Panc1 (cell line): ENCODE data around the gene ALKBH7. TPM values are rescaled to one million over a fixed set of nuclear protein-coding genes. Genes with fewer than 3 reads are reported as not detected.

Experiments
- ATAC-seq: fragments of 200-7000 bp; cut with Tn5 transposase; 2 replicates; pipeline ENCODE4 v1.9.1; 2020; ENCODE audit warnings: mild to moderate bottlenecking, moderate library complexity
- BruUV-seq: library from RNA; stranded (reverse); fragments of 400-500 nt; replicated peaks from 2 replicates; lab custom pipeline; 2021; lab: Mats Ljungman, UMichigan
- CTCF ChIA-PET: fragments of 300-600 bp; sonication (Branson Sonifier 250); formaldehyde crosslinking; loops from one replicate; lab custom pipeline; 2022; ENCODE audit warnings: antibody characterized with exemption; lab: Charles Lee
- POLR2A ChIA-PET: fragments of 300-600 bp; sonication (Branson Sonifier 250); formaldehyde crosslinking; loops from one replicate; lab custom pipeline; 2022; ENCODE audit warnings: antibody characterized with exemption; lab: Charles Lee
- DNase-seq: peaks from one replicate; pipeline ENCODE4 v3.0.0-alpha.2; 2010; ENCODE audit warnings: low read depth, low spot score
- H3K27ac ChIP-seq: 2 replicates; pipeline ENCODE4 v1.5.1; 2011; ENCODE audit warnings: mild to moderate bottlenecking, low read length, inconsistent platforms
- H3K27me3 ChIP-seq: fragments of 200-500 bp; sonication (Bioruptor generic); 2 replicates; pipeline ENCODE4 v1.6.0; 2014; ENCODE audit warnings: low read length, inconsistent platforms; ENCODE audit not compliant: control insufficient read depth, insufficient read depth
- H3K36me3 ChIP-seq: fragments of 200-500 bp; sonication (Bioruptor generic); 2 replicates; pipeline ENCODE4 v1.5.1; 2014; ENCODE audit warnings: inconsistent platforms, mild to moderate bottlenecking, low read length, moderate library complexity; ENCODE audit not compliant: control insufficient read depth, insufficient read depth
- H3K4me1 ChIP-seq: 2 replicates; pipeline ENCODE4 v1.5.1; 2011; ENCODE audit warnings: inconsistent platforms, mild to moderate bottlenecking, low read length, moderate library complexity; ENCODE audit not compliant: control insufficient read depth, insufficient read depth
- H3K4me3 ChIP-seq, 2 experiments: 2 replicates each; pipeline ENCODE4 v1.5.1; 2011 to 2012; ENCODE audit warnings: low read depth in 2 of 2, low read length in 2 of 2, mild to moderate bottlenecking in 2 of 2, inconsistent platforms in 1 of 2, moderate library complexity in 1 of 2
- H3K9me3 ChIP-seq: fragments of 200-500 bp; sonication (Bioruptor generic); 2 replicates; pipeline ENCODE4 v1.5.1; 2014; ENCODE audit warnings: low read depth, mild to moderate bottlenecking, inconsistent platforms, low read length, moderate library complexity; ENCODE audit not compliant: control insufficient read depth, insufficient read depth
- POLR2AphosphoS5 ChIP-seq: IDR thresholded peaks from 2 replicates; pipeline ENCODE4 v1.6.1; 2012; ENCODE audit warnings: mild to moderate bottlenecking, low read depth, low read length, moderate library complexity
- SIN3A ChIP-seq: IDR thresholded peaks from 2 replicates; pipeline ENCODE4 v1.6.1; 2012; ENCODE audit warnings: low read depth, mild to moderate bottlenecking, low read length, moderate library complexity, borderline replicate concordance; ENCODE audit not compliant: insufficient read depth
- TCF7L2 ChIP-seq: IDR thresholded peaks from 2 replicates; pipeline ENCODE4 v1.6.1; 2011; ENCODE audit warnings: mild to moderate bottlenecking, low read depth, low read length, inconsistent platforms
- in situ Hi-C: cut with HindIII; loops from 2 replicates; pipeline ENCODE4 v1.10.0; 2016; ENCODE audit warnings: low sequenced_read_pairs, low pct_unique_long_range_greater_than_20kb
- intact Hi-C: fragments of 100-400 bp; cut with micrococcal nuclease; formaldehyde crosslinking; loops from one replicate; pipeline ENCODE4 v1.10.0; 2022; ENCODE audit not compliant: unreplicated experiment
- total RNA-seq: library from RNA; stranded (reverse); gene quantifications from one replicate; pipeline ENCODE4 v1.2.1, GENCODE V29; 2021; ENCODE audit not compliant: unreplicated experiment
- TF ChIP-seq, protein P1 (sequence below): fragments of 450-650 bp; IDR thresholded peaks from 2 replicates; pipeline ENCODE4 v1.5.1; 2017; ENCODE audit warnings: mild to moderate bottlenecking
- TF ChIP-seq, protein P2 (sequence below), 2 experiments: IDR thresholded peaks; 2 replicates each; pipeline ENCODE4 v1.6.1; 2011 to 2012; ENCODE audit warnings: low read depth in 2 of 2, control low read depth in 1 of 2, low read length in 1 of 2, mild to moderate bottlenecking in 1 of 2, moderate library complexity in 1 of 2; ENCODE audit not compliant: insufficient read depth in 1 of 2

The ALKBH7 gene
- total RNA-seq, 1 experiment from 2014 or later, result 65.0 TPM

DNA sequence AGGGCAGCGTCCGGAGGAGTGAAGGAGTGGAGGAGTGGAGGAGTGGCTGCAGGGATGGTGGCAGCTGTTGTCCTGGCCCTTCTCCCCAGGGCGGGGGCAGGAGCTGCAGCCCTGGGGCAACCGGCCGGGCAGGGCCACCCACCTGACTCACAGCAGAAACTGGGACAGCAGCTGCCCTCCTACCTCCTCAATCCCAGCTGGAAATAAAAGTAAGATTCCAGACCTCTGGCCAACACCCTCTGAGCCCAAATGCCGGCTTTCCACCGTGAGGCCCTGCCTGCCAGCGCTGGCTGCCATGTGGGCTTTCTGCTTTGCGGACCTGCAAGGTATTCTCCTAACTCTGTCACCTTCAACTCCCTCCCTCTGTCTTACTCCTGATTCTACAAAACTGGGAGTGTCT is 14.6 kb upstream of the ALKBH7 start:
- TF ChIP-seq, protein P1, sequence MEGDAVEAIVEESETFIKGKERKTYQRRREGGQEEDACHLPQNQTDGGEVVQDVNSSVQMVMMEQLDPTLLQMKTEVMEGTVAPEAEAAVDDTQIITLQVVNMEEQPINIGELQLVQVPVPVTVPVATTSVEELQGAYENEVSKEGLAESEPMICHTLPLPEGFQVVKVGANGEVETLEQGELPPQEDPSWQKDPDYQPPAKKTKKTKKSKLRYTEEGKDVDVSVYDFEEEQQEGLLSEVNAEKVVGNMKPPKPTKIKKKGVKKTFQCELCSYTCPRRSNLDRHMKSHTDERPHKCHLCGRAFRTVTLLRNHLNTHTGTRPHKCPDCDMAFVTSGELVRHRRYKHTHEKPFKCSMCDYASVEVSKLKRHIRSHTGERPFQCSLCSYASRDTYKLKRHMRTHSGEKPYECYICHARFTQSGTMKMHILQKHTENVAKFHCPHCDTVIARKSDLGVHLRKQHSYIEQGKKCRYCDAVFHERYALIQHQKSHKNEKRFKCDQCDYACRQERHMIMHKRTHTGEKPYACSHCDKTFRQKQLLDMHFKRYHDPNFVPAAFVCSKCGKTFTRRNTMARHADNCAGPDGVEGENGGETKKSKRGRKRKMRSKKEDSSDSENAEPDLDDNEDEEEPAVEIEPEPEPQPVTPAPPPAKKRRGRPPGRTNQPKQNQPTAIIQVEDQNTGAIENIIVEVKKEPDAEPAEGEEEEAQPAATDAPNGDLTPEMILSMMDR, result no peak
- TF ChIP-seq TCF7L2 (no peak), SIN3A (no peak), POLR2AphosphoS5 (no peak)
- TF ChIP-seq, protein P2, sequence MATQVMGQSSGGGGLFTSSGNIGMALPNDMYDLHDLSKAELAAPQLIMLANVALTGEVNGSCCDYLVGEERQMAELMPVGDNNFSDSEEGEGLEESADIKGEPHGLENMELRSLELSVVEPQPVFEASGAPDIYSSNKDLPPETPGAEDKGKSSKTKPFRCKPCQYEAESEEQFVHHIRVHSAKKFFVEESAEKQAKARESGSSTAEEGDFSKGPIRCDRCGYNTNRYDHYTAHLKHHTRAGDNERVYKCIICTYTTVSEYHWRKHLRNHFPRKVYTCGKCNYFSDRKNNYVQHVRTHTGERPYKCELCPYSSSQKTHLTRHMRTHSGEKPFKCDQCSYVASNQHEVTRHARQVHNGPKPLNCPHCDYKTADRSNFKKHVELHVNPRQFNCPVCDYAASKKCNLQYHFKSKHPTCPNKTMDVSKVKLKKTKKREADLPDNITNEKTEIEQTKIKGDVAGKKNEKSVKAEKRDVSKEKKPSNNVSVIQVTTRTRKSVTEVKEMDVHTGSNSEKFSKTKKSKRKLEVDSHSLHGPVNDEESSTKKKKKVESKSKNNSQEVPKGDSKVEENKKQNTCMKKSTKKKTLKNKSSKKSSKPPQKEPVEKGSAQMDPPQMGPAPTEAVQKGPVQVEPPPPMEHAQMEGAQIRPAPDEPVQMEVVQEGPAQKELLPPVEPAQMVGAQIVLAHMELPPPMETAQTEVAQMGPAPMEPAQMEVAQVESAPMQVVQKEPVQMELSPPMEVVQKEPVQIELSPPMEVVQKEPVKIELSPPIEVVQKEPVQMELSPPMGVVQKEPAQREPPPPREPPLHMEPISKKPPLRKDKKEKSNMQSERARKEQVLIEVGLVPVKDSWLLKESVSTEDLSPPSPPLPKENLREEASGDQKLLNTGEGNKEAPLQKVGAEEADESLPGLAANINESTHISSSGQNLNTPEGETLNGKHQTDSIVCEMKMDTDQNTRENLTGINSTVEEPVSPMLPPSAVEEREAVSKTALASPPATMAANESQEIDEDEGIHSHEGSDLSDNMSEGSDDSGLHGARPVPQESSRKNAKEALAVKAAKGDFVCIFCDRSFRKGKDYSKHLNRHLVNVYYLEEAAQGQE (IDR thresholded peaks at IDR 0.05; ENCODE audit: insufficient read depth in 1 of 2, low read depth in 2 of 2, low read length in 1 of 2), result no peak
- Histone ChIP-seq H3K9me3 (no peaks in the 10 kb centered on the region), H3K27me3 (no peaks in the 10 kb centered on the region), H3K4me3 (no peak overlapping the region), H3K36me3 (no peaks in the 10 kb centered on the region; the same call in 1 of the 2 replicates), H3K27ac (no peak overlapping the region), H3K4me1 (0 out of 2 replicates have a peak, but pooled peaks cover 4% of the 10 kb centered on the region)
- intact Hi-C loops (no loop called here), in situ Hi-C loops (no loop called here)
- CTCF ChIA-PET, result no interaction called here
- BruUV-seq, result no TSS peak
- no peak for DNase-seq
- POLR2A ChIA-PET, result no interaction called here
- ATAC-seq, result no peak

DNA sequence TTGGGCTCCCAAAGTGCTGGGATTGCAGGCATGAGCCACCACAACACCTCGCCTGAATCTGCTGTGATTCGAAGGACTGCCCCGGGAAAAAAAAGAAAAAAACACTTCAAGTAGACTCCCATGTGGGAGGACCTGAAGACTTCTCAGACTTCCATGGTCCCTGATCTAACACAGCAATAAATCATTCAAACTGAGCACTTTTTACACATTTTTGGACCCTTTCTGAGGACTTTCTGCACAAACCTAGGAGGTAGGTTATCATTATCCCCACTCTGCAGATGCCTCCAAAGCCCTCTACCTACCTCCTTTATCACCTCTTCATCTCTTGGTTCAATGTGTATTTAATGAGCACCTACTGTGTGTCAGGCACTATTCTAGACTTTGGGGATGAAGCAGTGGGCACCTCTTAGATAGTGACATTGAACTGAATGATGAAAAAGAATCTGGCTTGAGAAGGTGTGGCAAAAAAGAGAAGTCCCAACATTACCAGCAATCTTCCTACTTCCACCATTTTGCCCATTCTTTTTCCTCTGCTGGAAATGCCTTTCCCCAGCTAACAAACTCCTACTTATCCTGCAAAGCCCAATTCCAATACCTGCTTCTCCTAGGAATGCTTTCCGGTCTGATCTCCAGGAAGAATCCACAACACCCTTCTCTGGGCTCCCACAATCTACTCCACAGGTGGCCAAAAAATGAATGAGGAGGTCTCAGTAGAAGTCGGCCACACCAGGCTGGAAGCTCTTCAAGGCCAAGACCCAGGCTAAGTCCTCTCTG is 12.8 kb upstream of the ALKBH7 start:
- H3K27ac ChIP-seq, result no peak overlapping the region
- no peak for DNase-seq

More for the DNA sequence above, 12.8 kb upstream of the ALKBH7 start:
- ChIA-PET POLR2A (no interaction called here), CTCF (no interaction called here)
- BruUV-seq, result no TSS peak
- Histone ChIP-seq H3K9me3 (no peaks in the 10 kb centered on the region), H3K27me3 (no peaks in the 10 kb centered on the region), H3K4me1 (0 out of 2 replicates have a peak, but pooled peaks cover 4% of the 10 kb centered on the region), H3K4me3 (no peak overlapping the region), H3K36me3 (no peaks in the 10 kb centered on the region; the same call in 1 of the 2 replicates)
- no peak for ATAC-seq
- TF ChIP-seq POLR2AphosphoS5 (no peak), SIN3A (no peak), TCF7L2 (no peak)
- TF ChIP-seq, protein P2 (IDR thresholded peaks at IDR 0.05; ENCODE audit: insufficient read depth in 1 of 2, low read depth in 2 of 2, low read length in 1 of 2), result no peak
- TF ChIP-seq, protein P1, result no peak
- intact Hi-C loops (no loop called here), in situ Hi-C loops (no loop called here)
